Medulla oblongata (tissue), 1 donor: ENCODE data around the gene PMM1.
"Not testable (repeated sequence)": the region's sequence is repeated elsewhere in the genome, so short reads cannot be mapped to it uniquely, and the experiment has no call there.

Source experiments
- DNase-seq: peaks from one replicate; pipeline ENCODE4 v3.0.0-alpha.2; 2015; ENCODE audit errors: extremely low spot score

The PMM1 gene

DNA sequence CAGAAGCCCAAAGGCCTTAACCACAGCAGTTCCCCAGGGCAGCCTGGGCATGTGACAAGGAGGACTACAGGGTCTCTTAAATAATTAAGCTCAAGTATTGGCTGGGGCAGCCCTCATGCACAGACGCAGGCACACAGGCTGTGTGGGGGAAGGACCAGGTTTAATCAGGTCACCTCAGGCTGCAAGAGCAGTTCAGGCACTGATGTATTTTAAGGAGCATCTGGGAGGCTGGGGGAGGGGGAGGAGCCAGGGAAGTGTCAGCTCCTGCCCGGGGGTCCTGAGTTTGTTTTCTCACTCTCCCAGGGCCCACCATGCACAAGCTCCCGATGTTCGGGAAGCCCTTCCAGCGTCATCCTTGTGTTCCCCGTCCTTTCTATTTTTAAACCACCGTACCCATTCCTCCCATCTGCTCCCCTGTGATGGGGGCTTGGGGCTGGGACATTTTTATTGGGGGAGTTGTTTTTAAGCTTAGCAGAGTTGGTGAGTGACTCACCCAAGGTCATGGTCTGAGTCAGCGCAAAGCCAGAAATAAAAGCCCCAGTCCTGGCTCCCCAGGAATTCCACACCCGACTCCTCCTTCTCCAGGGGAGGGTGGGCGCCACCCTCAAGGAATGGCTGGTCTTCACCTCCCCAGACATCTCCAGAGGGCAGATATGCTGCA lies 26.5 kb downstream of the PMM1 start:
- DNase-seq: no peak

GRCh38 chr22:41562461-41562860 lies 27.2 kb downstream of the PMM1 start:
- DNase-seq: no peak

- no peak for DNase-seq
These were observed 27.9 kb downstream of the PMM1 start for GRCh38 chr22:41561788-41562187.

- DNase-seq: no peak
These were observed 28.3 kb downstream of the PMM1 start for GRCh38 chr22:41561335-41561734.

DNA sequence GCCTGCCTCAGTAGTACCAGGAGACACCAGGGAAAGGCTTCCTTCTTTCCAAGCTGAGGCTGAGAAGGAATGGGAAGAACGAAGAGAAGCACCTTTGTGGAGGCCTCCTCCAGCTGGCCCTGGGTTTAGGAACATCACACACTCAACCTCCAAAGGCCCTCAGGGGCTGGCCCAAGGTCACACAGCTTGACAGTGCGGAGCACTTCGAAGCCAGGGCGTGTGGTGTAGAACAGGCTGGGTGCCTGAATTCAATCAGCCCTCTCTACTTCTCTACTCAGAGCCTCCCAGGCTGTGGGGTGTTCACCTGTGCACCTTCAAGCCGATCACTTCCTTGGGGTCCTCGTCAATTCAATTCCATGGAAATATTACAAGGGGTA lies 29.6 kb downstream of the PMM1 start:
- no peak for DNase-seq

- not testable (repeated sequence) for DNase-seq
These were observed 31.4 kb downstream of the PMM1 start for GRCh38 chr22:41558241-41558630.

DNA sequence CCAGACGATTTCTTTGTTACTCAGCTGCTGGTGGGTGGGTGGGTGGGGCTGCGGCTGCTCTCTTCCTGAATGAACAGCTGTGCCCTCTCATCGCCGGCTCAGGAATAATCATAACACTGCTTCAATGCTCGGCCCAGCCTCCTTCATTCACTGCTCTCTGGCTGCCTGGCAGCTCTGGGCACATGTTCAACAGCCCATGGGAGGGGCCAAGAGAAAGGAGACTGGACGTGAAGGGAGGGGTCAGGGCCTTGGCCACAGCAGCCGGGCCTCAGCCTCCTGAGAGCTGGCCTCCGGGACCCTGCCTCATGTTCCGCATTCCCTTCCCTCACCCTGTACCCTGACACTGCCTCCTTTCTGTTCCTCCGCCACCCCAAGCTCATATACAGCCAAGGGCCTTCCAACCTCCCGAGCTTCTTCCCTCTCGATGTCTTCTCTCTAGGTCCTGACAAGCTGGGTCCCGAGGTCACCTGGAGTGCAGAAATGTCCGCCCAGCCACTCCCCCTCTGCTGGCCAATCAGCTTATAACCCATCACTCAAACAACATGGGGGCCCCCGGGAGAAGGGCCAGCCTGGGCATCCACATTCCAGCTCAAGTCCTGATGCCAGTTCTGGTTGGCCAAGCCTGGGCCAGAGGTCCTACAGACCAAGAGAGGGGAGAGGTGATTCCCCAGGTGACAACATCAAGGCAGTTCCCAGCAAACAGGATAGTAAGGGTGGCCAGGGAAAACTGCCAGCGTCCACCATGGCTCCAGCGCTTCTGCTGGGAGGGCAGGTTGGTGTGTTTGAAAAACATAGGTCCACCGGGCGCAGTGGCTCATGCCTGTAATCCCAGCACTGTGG lies 32.0 kb downstream of the PMM1 start:
- peak; percentile 86 for DNase-seq

- DNase-seq: no peak
These were observed 33.1 kb downstream of the PMM1 start for GRCh38 chr22:41556561-41556960.

DNA sequence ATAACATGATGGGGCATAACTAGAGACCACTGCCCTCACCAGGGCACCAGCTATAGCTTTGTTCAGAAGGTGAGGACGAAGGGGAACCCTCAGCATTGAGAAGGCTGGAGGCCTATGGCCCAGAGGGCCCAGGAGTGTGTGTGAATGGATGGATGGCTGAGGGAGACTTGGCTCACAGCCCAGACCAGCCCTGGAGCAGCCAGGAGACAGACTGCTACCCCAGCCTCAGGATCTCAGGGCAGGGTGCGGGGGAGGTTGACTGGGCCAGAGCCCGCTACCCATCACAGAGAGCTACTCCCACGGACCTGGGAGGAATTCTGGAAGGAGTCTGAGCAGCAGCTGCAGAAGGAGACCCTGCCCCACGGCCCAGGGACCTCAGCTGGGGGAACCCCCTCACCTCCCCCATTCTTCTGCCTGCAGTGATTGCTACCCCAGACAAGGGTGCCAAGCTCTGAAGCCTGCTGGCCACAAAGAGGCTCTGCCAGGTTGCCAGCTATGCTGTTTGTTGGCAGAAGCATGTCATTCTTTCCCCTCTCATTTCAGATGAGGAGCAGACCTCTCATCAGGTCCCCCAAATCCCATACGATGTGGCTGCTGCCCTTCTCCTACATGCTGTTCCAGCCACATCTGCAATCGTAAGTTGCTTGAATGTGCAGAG lies 34.2 kb downstream of the PMM1 start:
- no peak for DNase-seq

- no peak for DNase-seq
These were observed 37.6 kb downstream of the PMM1 start for GRCh38 chr22:41551877-41552582.

- no peak for DNase-seq
These were observed 38.6 kb downstream of the PMM1 start for GRCh38 chr22:41550952-41551491.

DNA sequence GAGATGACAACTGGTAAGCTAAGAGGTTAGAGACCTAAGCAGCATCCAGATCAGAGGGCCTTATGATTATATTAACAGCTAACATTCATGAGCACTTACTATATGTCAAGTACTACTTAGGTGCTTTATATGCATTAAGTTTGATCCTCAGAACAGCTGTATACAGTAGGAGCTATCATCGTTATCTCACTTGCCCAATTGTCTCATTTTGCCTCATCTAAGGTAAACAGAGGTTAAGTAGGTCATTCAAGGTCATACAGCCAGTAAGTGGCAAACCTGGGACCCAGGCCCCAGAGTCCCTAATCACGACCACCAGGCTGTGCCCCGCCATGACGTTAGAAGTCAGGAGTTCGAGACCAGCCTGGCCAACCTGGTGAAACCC lies 40.8 kb downstream of the PMM1 start:
- DNase-seq: no peak

DNA sequence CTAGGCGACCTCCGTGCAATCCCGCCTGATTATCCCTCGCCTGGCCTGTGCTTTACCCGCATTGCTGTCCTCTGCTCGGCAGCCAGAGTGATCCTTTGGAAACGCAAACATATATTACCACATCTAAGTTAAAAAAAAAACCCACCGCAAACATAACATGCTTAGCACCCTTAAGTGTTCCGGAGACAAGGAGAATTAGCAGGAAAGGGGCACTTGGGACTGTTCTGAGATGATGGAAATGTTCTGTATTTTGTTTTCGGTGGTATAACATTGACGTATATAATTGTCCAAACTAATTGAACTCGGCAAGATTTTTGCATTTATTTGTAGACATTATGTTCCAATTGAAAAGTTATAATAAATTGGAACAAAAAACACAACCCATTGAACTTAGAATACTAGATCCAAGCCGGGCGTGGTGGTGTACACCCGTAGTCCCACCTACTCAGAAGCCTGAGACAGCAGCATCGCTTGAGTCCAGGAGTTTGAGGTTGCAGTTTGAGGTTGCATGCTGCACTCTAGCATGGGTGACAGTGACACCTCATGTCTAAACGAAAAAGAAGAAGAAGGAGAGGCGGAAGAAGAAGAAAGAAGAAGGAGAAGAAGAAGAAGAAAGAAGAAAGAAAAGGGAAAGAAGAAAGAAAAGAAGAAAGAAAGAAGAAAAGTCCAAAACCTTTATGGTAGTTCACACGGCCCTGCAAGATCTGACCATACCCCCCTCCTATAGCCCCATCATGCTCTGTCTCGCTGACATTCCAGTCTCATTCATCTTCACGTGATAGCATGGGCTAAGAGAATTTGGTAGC lies 44.8 kb downstream of the PMM1 start:
- DNase-seq: no peak

GRCh38 chr22:41543854-41544670 lies 45.6 kb downstream of the PMM1 start, which contains the start of gene POLR3H:
Gene POLR3H, minus strand, starts transcription at chr22:41544470. Its CDS starts 369 bp downstream, at chr22:41544101.
- peak; percentile 99 for DNase-seq

GRCh38 chr22:41542224-41542623 lies 47.4 kb downstream of the PMM1 start:
- DNase-seq: no peak

DNA sequence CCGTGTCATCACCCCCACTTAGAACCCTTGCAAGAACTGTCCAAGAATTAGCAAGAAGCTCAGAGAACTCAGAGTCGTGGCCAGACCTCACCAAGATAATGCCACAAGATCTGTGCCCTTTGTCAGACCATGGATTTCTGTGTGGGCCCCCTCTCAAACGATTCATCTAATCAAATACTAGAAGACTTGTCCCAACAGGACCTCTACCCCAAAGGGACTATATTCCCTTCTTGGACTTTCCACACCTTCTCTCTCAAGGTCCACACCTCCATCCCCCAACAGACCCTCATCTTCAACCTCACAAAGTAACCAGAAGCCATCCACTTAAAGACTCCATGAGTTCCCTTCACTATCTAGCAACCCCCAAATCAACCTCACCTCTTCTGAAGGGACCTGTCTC lies 48.2 kb downstream of the PMM1 start:
- peak; percentile 11 for DNase-seq

GRCh38 chr22:41540365-41540764 lies 49.3 kb downstream of the PMM1 start:
- no peak for DNase-seq

- peak; percentile 5 for DNase-seq
These were observed 49.7 kb downstream of the PMM1 start for GRCh38 chr22:41540006-41540315.

DNA sequence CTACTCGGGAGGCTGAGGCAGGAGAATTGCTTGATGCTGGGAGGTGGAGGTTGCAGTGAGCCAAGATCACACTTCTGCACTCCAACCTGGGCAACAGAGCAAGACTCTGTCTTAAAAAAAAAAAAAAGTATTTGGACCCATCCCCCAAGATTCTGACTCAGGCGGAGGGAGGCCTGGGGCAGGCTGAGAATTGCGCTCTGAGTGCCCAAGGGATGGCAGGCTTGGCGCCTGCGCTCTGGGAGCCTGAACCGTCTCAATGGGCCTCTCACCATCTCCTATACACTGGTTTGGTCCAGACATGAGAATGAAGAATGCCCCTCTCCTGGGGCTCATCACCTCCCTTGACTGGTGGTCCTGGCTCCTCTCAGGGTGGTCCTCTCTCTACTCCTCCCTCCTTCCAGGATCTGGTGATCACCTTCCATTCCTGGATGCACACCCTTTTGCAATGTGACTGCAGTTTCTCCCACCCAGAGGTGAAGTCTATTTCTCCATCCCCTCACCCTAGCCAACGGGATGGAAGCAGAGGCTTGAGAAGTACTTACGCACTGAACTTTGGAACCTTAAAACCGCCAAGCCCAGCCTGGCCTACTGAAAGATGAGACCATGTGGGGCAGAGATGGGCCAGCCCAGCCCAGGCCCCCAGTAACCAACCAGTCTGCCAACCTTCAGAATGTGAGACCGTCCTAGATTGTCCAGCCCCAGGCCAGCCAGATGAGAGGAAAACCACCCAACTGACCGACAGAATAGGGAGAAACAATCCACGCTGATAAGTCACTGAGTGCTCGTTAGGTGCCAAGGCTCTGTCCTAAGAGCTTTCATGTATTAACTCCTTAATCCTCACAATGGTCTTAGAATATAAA lies 50.3 kb downstream of the PMM1 start:
- DNase-seq: peak; percentile 23
